Breast epithelium (tissue), 4 donors: ENCODE data around the gene SRGAP1. TPM values are rescaled to one million over a fixed set of nuclear protein-coding genes. Genes with fewer than 3 reads are reported as not detected.
A peak's percentile ranks its signal among the peaks of the same experiment; 100 is the strongest.

Experiments used
- DNase-seq, 2 donors: peaks; one replicate each; pipeline ENCODE4 v3.0.0-alpha.2; 2019; ENCODE audit warnings: low spot score in 2 of 2
- H3K27ac ChIP-seq, 2 donors: fragments of 200-600 bp; sonication (generic) in 1 of 2; one replicate each; pipeline ENCODE4 v1.5.1; 2016 to 2019; ENCODE audit warnings: mild to moderate bottlenecking in 1 of 2
- H3K27me3 ChIP-seq, 2 donors: fragments of 200-600 bp; sonication (generic) in 1 of 2; one replicate each; pipeline versions ENCODE4 v1.5.1 to v1.6.0; 2017 to 2019; ENCODE audit warnings: control low read depth in 1 of 2, mild to moderate bottlenecking in 1 of 2
- H3K36me3 ChIP-seq: fragments of 200-600 bp; one replicate; pipeline ENCODE4 v1.5.1; 2019
- H3K4me1 ChIP-seq, 2 donors: fragments of 200-600 bp; sonication (generic); one replicate each; pipeline ENCODE4 v1.5.1; 2016 to 2019; ENCODE audit warnings: control low read depth in 1 of 2
- H3K4me3 ChIP-seq, 3 donors: fragments of 200-600 bp; sonication (generic); 1 replicate in 2 of 3; 2 replicates in 1 of 3; pipeline ENCODE4 v1.5.1; 2016 to 2019; ENCODE audit warnings: mild to moderate bottlenecking in 3 of 3, moderate library complexity in 2 of 3
- H3K9me3 ChIP-seq, 2 donors: fragments of 200-600 bp; sonication (generic) in 1 of 2; one replicate each; pipeline ENCODE4 v1.5.1; 2016 to 2019; ENCODE audit warnings: control low read depth in 1 of 2
- POLR2A ChIP-seq: fragments of 450-650 bp; IDR thresholded peaks from one replicate; pipeline ENCODE4 v1.6.1; 2016; ENCODE audit warnings: antibody characterized with exemption, mild to moderate bottlenecking, moderate library complexity
- POLR2AphosphoS5 ChIP-seq, 3 donors: sonication (generic); formaldehyde crosslinking; IDR thresholded peaks; one replicate each; pipeline ENCODE4 v1.6.1; 2017; ENCODE audit warnings: antibody characterized with exemption in 3 of 3
- intact Hi-C: fragments of 100-400 bp; cut with DNase I; formaldehyde crosslinking; loops from one replicate; pipeline ENCODE4 v1.15.1; 2023; ENCODE audit warnings: low total_unique reads
- total RNA-seq, 3 donors: library from RNA; depleted of rRNA; stranded (reverse); fragments of >200 nt; gene quantifications; one replicate each; pipeline ENCODE4 v1.1.0, GENCODE V29; 2016
- TF ChIP-seq, protein P1 (sequence below), 3 donors: fragments of 450-650 bp; IDR thresholded peaks; one replicate each; pipeline ENCODE4 v1.5.1; 2016 to 2017; ENCODE audit warnings: antibody characterized with exemption in 3 of 3, mild to moderate bottlenecking in 3 of 3, moderate library complexity in 3 of 3

The SRGAP1 gene
- total RNA-seq, 3 donors from 2014 or later = 20.3 to 58.7 (median 29.3) TPM

- Histone ChIP-seq H3K9me3 (no peaks in the 10 kb centered on the region), H3K36me3 (no peaks in the 10 kb centered on the region), H3K4me3 (no peak overlapping the region), H3K4me1 (no peaks in the 10 kb centered on the region), H3K27ac (no peak overlapping the region), H3K27me3 (no peaks in the 10 kb centered on the region)
- DNase-seq = no peak
- intact Hi-C loops = no loop called here
- TF ChIP-seq POLR2AphosphoS5 (IDR thresholded peaks at IDR 0.05) (no peak), POLR2A (no peak)
- TF ChIP-seq, protein P1, sequence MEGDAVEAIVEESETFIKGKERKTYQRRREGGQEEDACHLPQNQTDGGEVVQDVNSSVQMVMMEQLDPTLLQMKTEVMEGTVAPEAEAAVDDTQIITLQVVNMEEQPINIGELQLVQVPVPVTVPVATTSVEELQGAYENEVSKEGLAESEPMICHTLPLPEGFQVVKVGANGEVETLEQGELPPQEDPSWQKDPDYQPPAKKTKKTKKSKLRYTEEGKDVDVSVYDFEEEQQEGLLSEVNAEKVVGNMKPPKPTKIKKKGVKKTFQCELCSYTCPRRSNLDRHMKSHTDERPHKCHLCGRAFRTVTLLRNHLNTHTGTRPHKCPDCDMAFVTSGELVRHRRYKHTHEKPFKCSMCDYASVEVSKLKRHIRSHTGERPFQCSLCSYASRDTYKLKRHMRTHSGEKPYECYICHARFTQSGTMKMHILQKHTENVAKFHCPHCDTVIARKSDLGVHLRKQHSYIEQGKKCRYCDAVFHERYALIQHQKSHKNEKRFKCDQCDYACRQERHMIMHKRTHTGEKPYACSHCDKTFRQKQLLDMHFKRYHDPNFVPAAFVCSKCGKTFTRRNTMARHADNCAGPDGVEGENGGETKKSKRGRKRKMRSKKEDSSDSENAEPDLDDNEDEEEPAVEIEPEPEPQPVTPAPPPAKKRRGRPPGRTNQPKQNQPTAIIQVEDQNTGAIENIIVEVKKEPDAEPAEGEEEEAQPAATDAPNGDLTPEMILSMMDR (IDR thresholded peaks at IDR 0.05) = no peak
These were observed 93.1 kb downstream of the SRGAP1 start for GRCh38 chr12:63937378-63938316.

DNA sequence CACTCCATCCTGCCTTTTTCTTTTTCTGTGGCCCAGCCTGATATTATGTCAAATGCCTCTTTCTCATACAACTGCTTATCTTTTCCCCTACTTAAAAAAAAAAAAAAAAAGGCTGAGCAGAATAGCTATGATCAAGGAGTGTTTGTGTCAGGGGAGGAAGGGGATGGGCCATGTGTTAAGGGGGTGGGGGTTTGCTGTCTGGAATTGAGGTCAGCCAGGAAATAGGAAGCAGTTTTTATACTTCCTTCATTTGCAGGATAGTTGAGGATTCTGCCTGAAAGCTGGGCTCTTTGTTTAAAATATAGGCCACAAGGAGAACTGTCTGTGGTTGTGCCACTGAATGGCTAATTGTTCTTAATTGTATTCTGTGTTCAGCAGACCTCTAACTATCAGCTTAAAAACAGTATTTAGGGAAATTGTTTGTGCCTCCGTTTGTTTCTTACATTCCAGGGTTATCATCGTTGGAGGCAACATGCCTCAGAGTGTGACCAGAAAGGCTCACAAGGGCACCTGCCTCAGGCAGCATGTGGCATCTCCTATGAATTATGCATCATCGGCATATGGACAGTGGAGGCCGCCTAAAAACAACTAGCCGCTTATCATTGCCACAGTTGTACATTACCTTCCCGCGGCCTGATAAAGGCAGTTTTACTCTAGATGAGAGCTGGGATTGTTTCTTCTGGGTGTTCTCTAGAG, 96.0 kb downstream of the SRGAP1 start:
- Histone ChIP-seq H3K4me1 (no peaks in the 10 kb centered on the region), H3K27me3 (no peaks in the 10 kb centered on the region), H3K9me3 (no peaks in the 10 kb centered on the region), H3K27ac (peak overlapping the region in 1 of 2 donors; percentile 52), H3K36me3 (no peaks in the 10 kb centered on the region), H3K4me3 (no peak overlapping the region)
- TF ChIP-seq POLR2AphosphoS5 (IDR thresholded peaks at IDR 0.05) = no peak
- TF ChIP-seq, protein P1 (IDR thresholded peaks at IDR 0.05) = no peak
- intact Hi-C loops = no loop called here
- DNase-seq = no peak

DNA sequence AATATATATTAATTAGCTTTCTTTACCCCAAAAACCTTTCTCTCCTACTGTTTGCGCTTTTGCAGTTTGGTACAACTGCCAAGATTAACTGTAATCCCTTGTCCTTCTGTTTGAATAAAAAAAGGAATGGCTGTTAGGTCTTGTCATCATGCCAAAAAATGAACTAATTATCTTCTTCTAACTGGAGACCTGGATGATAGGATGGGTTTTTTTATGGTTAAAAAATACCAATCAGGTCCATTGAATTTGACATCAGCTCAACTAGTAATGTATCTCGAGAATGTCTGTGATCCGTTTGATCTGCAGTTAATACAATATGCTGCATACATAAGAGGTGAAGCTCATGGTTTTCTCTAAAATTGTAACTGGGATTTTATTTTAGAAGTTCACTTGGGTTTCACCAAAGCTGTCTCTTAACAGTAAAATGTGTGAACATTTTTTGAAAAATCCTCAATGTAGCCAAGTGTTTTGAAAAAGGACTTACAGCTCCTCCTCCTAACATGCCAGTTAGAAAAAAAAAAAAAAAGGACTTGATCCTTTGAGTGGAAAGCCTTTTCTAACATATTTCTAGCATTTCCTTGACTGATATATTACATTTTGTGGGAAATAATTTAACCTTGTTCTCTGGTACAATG, 96.8 kb downstream of the SRGAP1 start:
- Histone ChIP-seq H3K4me3 (no peak overlapping the region), H3K9me3 (no peaks in the 10 kb centered on the region), H3K27me3 (no peaks in the 10 kb centered on the region), H3K4me1 (no peaks in the 10 kb centered on the region), H3K27ac (peak overlapping the region in 1 of 2 donors; percentile 52), H3K36me3 (no peaks in the 10 kb centered on the region)
- no peak for DNase-seq
- TF ChIP-seq, protein P1 (IDR thresholded peaks at IDR 0.05) = no peak
- no peak for TF ChIP-seq POLR2A
- intact Hi-C loops = no loop called here

DNA sequence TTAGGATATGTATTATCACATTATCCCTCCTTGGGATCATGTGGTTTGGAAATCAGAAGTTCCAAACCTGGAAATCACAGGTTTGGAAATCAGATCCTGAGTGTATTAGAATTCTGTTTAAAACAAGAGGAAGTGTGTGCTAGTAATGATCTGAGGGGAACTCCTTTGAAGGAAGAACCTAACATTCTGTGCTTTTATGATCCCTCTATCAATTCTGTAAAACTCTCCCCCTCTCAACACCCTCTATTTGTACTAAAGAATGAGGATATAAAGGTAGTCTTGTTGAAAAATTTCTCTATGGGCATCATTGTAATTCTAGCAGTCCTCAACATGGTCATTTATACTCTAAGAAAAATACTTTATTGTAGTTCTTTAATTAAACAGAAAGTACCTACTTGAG, 97.4 kb downstream of the SRGAP1 start:
- Histone ChIP-seq H3K9me3 (no peaks in the 10 kb centered on the region), H3K4me3 (no peak overlapping the region), H3K36me3 (no peaks in the 10 kb centered on the region), H3K4me1 (no peaks in the 10 kb centered on the region), H3K27ac (no peak overlapping the region), H3K27me3 (no peaks in the 10 kb centered on the region)
- intact Hi-C loops = no loop called here
- no peak for DNase-seq
- TF ChIP-seq POLR2AphosphoS5 (IDR thresholded peaks at IDR 0.05) (no peak), POLR2A (no peak)
- TF ChIP-seq, protein P1 (IDR thresholded peaks at IDR 0.05) = no peak
